NCI-H146 treated with DMSO at 0.1 percent for 48 hours (cell line): ENCODE data around the gene TP53TG3D.
"Not testable (repeated sequence)": the region's sequence is repeated elsewhere in the genome, so short reads cannot be mapped to it uniquely, and the experiment has no call there.

Experiments used
- DNase-seq: peaks from one replicate; lab custom pipeline; 2025; ENCODE audit not compliant: unreplicated experiment; lab: John Stamatoyannopoulos, UW

Gene TP53TG3D, protein sequence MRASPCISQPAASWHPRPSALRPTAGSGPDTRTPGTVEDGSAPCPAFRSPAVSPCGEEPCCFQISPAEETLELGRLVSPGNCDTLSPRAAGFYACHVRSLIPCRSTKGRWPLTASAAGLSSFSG

DNA sequence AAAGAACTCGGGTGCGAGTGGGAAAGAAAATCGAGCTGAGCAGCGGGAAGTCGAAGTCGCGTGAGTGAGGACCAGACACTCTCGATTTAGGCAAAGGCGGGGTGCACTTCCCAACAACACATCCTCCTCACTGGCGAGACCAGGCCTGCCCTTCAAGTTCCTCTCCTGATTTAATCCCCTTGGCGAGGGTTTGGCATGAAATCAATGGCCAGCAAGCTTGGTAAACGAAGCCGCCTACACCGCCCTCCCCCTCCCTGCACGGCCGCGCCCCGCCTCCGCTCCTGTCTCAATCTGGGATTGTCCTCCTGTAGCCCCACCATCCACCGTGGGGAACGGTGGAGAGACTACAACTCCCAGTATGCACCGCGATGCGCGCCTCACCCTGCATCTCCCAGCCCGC is at the start of gene TP53TG3D:
Gene TP53TG3D, plus strand, starts transcription at position 301 of the 400 bp plus-strand sequence. Its CDS starts 68 bp downstream, at position 369.
- DNase-seq: not testable (repeated sequence)

DNA sequence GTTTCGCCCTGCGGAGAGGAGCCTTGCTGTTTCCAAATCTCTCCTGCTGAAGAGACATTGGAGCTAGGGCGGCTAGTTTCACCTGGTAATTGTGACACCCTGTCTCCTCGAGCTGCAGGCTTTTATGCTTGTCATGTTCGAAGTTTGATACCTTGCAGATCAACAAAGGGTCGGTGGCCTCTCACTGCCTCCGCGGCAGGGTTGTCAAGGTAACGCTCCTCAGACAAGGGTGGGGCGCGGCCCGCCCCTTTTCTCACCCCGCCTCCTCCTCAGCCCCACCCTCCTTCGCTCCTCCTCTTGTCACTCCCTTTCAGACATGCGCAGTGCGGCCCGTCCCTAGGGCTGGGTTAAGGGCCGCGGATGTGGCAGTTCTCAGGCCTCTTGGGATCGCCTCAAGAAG is 421 bp downstream of the TP53TG3D start:
- not testable (repeated sequence) for DNase-seq

DNA sequence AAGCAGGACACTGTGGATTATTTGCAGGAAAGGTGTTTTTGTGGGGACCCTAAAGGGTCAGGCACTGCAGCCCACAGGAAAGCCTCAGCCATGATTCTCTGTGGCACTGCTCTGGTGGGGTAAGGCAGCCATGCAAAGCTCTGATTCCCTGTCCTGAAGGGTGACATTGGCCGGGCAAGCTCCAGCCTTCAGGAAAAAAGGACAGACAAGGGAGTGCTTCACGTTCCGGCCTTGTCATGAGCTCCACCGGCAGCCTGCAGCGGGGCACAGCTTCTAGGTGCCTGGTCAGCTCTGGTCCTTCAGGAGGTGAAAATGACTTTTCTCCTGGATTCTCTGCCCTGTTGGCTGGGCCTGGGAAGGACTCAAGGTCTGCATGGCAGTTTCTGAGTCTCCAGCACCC is 8.4 kb downstream of the TP53TG3D start:
- DNase-seq: not testable (repeated sequence)

DNA sequence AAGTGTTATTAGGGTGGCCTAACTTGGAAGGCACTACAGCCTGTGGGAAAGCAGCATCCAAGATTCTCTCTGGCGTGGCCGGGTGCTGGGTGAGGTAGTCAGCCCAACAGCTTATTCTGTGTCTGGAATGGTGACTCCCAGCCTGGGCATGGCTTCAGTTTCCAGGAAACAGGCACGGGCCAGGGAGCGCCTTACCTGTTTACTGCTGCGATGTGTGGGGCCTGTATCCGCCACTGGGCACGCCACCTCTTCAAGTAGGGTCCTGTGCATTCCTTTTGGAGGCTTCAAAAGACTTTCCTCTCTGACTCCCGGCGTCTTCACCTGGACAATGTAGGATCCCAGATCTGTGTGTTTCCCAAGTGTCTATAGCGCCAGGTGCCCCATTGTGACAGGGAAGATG is 10.5 kb downstream of the TP53TG3D start:
- DNase-seq: not testable (repeated sequence)

DNA sequence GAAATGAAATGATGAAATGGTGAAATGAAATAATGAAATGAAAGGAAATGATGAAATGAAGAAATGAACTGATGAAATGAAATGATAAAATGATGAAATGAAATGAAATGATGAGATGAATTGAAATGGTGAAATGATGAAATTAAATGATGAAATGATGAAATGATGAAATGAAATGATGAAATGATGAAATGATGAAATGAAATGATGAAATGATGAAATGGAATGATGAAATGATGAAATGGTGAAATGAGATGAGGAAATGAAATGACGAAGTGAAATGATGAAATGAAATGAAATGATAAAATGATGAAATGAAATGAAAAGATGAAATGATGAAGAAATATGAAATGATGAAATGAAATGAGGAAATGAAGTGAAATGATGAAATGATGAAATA is 28.8 kb downstream of the TP53TG3D start:
- DNase-seq: not testable (repeated sequence)

DNA sequence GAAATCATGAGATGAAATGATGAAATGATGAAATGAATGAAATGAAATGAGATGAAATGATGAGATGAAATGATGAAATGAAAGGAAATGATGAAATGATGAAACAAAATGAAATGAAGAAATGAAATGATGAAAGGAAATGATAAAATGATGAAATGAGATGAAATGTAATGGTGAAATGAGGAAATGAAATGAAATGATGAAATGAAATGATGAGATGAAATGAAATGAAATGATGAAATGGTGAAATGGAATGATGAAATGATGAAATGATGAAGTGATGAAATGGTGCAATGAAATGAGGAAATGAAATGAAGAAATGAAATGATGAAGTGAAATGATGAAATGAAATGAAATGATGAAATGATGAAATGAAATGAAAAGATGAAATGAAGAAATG is 29.9 kb downstream of the TP53TG3D start:
- DNase-seq: not testable (repeated sequence)

DNA sequence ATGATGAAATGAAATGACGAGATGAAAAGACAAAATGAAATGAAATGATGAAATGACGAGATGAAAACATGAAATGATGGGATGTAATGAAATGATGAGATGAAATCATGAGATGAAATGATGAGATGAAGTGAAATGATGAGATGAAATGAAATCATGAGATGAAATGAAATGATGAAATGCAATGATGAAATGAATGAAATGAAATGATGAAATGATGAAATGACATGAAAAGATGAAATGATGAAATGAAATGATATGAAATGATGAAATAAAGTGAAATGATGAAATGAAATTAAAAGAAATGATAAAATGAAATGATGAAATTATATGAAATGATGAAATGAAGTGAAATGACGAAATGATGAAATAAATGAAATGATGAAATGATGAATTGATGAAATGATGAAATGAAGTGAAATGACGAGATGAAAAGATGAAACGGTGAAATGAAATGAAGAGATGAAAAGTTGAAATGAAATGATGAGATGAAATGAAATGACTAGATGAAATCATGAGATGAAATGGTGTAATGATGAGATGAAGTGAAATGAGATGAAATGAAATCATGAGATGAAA is 30.9 kb downstream of the TP53TG3D start:
- not testable (repeated sequence) for DNase-seq

DNA sequence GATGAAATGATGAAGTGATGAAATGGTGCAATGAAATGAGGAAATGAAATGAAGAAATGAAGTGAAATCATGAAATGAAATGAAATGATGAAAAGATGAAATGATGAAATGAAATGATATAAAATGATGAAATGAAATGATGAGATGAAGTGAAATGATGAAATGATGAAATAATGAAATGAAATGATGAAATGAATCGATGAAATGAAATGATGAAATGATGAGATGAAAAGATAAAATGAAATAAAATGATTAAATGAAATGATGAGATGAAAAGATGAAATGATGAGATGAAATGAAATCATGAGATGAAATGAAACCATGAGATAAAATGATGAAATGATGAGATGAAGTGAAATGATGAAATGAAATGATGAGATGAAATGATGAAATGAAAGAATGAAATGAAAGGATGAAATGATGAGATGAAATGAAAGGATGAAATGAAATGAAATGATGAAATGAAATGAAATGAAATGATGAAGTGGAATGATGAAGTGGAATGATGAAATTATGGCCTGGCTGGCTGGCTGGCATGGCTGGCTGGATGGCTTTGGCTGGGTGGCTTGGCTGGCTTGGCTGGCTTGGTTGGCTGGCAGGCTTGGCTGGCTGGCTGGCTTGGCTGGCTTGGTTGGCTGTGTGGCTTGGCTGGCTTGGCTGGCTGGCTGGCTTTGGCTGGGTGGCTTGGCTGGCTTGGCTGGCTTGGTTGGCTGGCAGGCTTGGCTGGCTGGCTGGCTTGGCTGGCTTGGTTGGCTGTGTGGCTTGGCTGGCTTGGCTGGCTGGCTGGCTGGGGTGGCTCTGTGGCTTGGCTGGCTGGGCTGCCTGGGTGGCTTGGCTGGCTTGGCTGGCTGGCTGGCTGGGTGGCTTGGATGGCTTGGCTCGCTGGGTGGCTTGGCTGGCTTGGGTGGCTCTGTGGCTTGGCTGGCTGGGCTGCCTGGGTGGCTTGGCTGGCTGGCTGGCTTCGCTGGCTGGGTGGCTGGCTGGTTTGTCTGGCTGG is 32.0 kb downstream of the TP53TG3D start:
- not testable (repeated sequence) for DNase-seq

DNA sequence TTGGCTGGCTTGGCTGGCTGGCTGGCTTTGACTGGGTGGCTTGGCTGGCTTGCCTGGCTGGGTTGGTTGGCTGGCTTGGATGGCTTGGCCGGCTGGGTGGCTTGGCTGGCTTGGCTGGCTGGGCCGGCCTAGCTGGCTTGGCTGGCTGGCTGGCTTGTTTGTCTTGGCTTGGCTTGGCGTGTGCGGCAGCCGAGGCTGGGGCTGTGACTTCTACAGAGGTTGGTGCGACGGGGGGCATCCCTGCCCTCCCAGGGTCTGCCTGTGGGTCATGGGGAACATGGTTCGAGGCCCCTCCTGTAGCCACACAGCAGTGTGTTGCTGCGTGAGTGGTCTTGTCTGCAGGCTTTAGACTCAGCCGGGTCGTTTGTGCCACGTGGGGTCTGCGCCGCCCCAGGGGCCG is 33.1 kb downstream of the TP53TG3D start:
- DNase-seq: not testable (repeated sequence)

DNA sequence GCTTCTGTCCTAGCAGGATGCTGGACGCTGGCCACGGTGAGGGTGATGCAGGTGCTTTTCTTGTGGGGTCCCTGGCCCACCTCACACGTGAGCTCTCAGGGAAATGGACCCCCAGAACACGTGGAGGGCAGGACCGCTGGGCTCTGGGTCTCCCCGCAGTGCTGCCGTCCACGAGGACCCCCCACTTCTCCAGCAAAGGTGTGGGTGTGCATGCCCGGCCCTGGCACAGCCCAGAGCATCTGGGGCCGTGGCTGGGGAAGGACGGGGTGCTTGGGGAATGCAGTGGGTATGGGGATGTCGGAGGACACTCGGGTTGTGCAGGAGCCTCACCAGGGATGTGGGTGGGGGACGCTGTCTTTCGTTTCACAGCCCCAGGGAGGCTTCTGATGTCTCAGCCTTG is 34.7 kb downstream of the TP53TG3D start:
- DNase-seq: not testable (repeated sequence)

DNA sequence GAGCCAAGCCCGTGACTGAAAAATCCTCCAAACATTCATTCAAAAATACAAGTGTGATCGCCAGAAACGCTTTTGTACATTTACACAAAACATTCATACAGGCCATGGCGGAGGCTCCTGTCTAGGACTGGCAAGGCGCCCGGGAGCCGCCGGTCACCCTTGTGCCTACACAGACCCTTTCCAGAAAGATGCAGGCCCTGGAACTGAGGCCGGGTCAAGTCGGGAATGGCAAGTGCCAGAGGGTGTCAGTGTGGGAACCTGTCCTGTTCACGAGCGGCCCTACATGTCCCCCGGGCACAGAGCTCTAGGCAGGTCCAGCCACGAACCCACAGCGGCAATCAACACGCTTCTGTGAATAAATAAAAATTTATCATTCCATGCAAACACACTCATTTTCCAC is 36.1 kb downstream of the TP53TG3D start:
- DNase-seq: not testable (repeated sequence)

DNA sequence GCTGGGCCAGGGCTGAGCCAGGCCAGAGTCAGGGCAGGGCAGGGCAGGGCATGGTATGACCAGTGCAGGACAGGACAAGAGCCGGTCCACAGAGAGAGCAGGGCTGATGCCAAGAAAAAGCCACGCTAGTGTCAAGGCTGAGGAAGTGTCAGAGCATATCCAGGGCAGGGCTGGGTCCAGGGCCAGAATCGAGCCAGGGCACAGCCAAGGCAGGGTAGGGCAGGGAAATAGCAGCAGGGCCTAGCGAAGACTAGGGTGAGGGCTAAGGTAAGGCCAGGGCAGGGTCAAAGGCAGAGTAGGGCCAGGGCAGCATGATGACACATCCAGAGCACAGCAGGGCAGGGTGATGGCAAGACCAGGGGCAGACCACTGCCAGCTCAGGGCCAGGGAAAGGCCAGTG is 49.7 kb downstream of the TP53TG3D start:
- DNase-seq: not testable (repeated sequence)
